GM23338 (cell line): ENCODE measurements around the gene SLC45A3. TPM values are rescaled to one million over a fixed set of nuclear protein-coding genes. Genes with fewer than 3 reads are reported as not detected.

Experiments
- ATAC-seq: fragments of 200-7000 bp; cut with Tn5 transposase; 3 replicates; pipeline ENCODE4 v1.9.1; 2020
- DNase-seq: peaks from one replicate; pipeline ENCODE4 v3.0.0-alpha.2; 2015; ENCODE audit warnings: low spot score
- H2AFZ ChIP-seq: fragments of 200-600 bp; sonication (generic); 2 replicates; pipeline ENCODE4 v1.8.0; 2016; ENCODE audit warnings: antibody characterized with exemption, mild to moderate bottlenecking, moderate library complexity
- H3F3A ChIP-seq: fragments of 200-600 bp; sonication (generic); replicated peaks from 2 replicates; pipeline ENCODE4 v1.8.0; 2017; ENCODE audit warnings: antibody characterized with exemption, mixed run types, low read depth
- H3K27ac ChIP-seq: fragments of 200-600 bp; sonication (generic); 2 replicates; pipeline ENCODE4 v1.6.1; 2016; ENCODE audit warnings: low read depth
- H3K27me3 ChIP-seq: fragments of 200-600 bp; sonication (generic); 2 replicates; pipeline ENCODE4 v1.8.0; 2016; ENCODE audit warnings: mild to moderate bottlenecking, mixed run types, moderate library complexity; ENCODE audit not compliant: insufficient read depth
- H3K36me3 ChIP-seq: fragments of 200-600 bp; sonication (generic); 2 replicates; pipeline ENCODE4 v1.8.0; 2016; ENCODE audit warnings: mild to moderate bottlenecking; ENCODE audit not compliant: insufficient read depth
- H3K4me1 ChIP-seq: fragments of 200-600 bp; sonication (generic); 2 replicates; pipeline ENCODE4 v1.8.0; 2016; ENCODE audit warnings: mild to moderate bottlenecking, moderate library complexity; ENCODE audit not compliant: insufficient read depth
- H3K4me2 ChIP-seq: fragments of 200-600 bp; sonication (generic); 2 replicates; pipeline ENCODE4 v1.7.1; 2017; ENCODE audit warnings: mixed run types
- H3K4me3 ChIP-seq: fragments of 200-600 bp; sonication (generic); 2 replicates; pipeline ENCODE4 v1.6.1; 2016; ENCODE audit warnings: mixed run types
- H3K79me2 ChIP-seq: fragments of 200-600 bp; sonication (generic); replicated peaks from 2 replicates; pipeline ENCODE4 v1.8.0; 2017; ENCODE audit warnings: mild to moderate bottlenecking; ENCODE audit not compliant: insufficient read depth
- H3K9me2 ChIP-seq: fragments of 200-600 bp; sonication (generic); 2 replicates; pipeline ENCODE4 v1.8.0; 2017; ENCODE audit not compliant: insufficient read depth
- H4K20me1 ChIP-seq: fragments of 200-600 bp; sonication (generic); replicated peaks from 2 replicates; pipeline ENCODE4 v1.8.0; 2017; ENCODE audit warnings: mild to moderate bottlenecking; ENCODE audit not compliant: insufficient read depth
- H3K27ac Mint-ChIP-seq: 2 replicates; pipeline ENCODE4 v1.8.0; 2020; ENCODE audit warnings: inconsistent platforms, mild to moderate bottlenecking, moderate library complexity, mixed read lengths
- H3K27me3 Mint-ChIP-seq: 3 replicates; pipeline ENCODE4 v1.8.0; 2022; ENCODE audit warnings: low read depth, mild to moderate bottlenecking, moderate library complexity, mixed read lengths, inconsistent platforms; ENCODE audit not compliant: insufficient read depth, poor library complexity
- H3K36me3 Mint-ChIP-seq: 3 replicates; pipeline ENCODE4 v1.8.0; 2021; ENCODE audit warnings: low read depth, mild to moderate bottlenecking, inconsistent platforms, moderate library complexity, mixed read lengths
- H3K4me1 Mint-ChIP-seq: 3 replicates; pipeline ENCODE4 v1.8.0; 2020; ENCODE audit warnings: mild to moderate bottlenecking, inconsistent platforms, mixed read lengths
- H3K4me3 Mint-ChIP-seq: 3 replicates; pipeline ENCODE4 v1.8.0; 2021; ENCODE audit warnings: moderate library complexity, mild to moderate bottlenecking, inconsistent platforms, mixed read lengths
- H3K9me3 Mint-ChIP-seq: 3 replicates; pipeline ENCODE4 v1.8.0; 2020; ENCODE audit warnings: moderate library complexity, mild to moderate bottlenecking, inconsistent platforms, mixed read lengths
- CREB1 ChIP-seq: fragments of 250-450 bp; sonication (Bioruptor Pico); IDR thresholded peaks from 2 replicates; pipeline ENCODE4 v1.5.0; 2020; ENCODE audit warnings: low read depth, mild to moderate bottlenecking, moderate library complexity
- CTCF ChIP-seq, 2 experiments: fragments of 200-600 bp in 1 of 2; sonication (generic) in 1 of 2; conservative IDR thresholded peaks; 2 replicates each; pipeline versions ENCODE4 v1.5.1 to v1.6.1; 2016 to 2017; ENCODE audit warnings: antibody characterized with exemption in 2 of 2, low read depth in 2 of 2, mild to moderate bottlenecking in 2 of 2, moderate library complexity in 1 of 2
- ETS1 ChIP-seq: IDR thresholded peaks from 2 replicates; pipeline ENCODE4 v1.6.1; 2016; ENCODE audit warnings: antibody characterized with exemption
- EZH2 ChIP-seq: fragments of 200-600 bp; sonication (generic); IDR thresholded peaks from one replicate; pipeline ENCODE4 v1.8.0; 2017; ENCODE audit warnings: antibody characterized with exemption, mild to moderate bottlenecking, low read depth; ENCODE audit not compliant: unreplicated experiment
- NANOG ChIP-seq: IDR thresholded peaks from 2 replicates; pipeline ENCODE4 v1.6.1; 2016; ENCODE audit warnings: antibody characterized with exemption, borderline replicate concordance
- POLR2AphosphoS5 ChIP-seq: IDR thresholded peaks from 2 replicates; pipeline ENCODE4 v1.6.1; 2016; ENCODE audit warnings: antibody characterized with exemption, low read depth
- REST ChIP-seq: IDR thresholded peaks from one replicate; pipeline ENCODE4 v1.6.1; 2018; ENCODE audit warnings: antibody characterized with exemption; ENCODE audit not compliant: unreplicated experiment
- STAT1 ChIP-seq: IDR thresholded peaks from one replicate; pipeline ENCODE4 v1.6.1; 2016; ENCODE audit warnings: antibody characterized with exemption; ENCODE audit not compliant: unreplicated experiment
- ZNF114 ChIP-seq: fragments of 250-450 bp; sonication (Bioruptor Pico); IDR thresholded peaks from 2 replicates; pipeline ENCODE4 v1.5.0; 2020; ENCODE audit warnings: mild to moderate bottlenecking, moderate library complexity
- ZNF331 ChIP-seq: fragments of 250-450 bp; sonication (Bioruptor Pico); IDR thresholded peaks from 2 replicates; pipeline ENCODE4 v1.5.0; 2020; ENCODE audit warnings: low read depth, mild to moderate bottlenecking, moderate library complexity
- polyA plus RNA-seq: library from polyadenylated mRNA; unstranded; fragments of >200 nt; fragmentation: Nextera tagmentation; extraction: Ambion mirVana; gene quantifications from 2 replicates; pipeline ENCODE4 v1.2.1, GENCODE V29; 2016
- total RNA-seq: library from RNA; depleted of rRNA; stranded (reverse); fragments of >200 nt; shearing (Covaris generic); gene quantifications from 2 replicates; pipeline ENCODE4 v1.2.3, GENCODE V29; 2014

The SLC45A3 gene
- total and polyA plus RNA-seq, 2 experiments from 2014 or later = 4.7 to 16.0 TPM

- Mint-ChIP-seq H3K9me3 (no peaks in the 10 kb centered on the region), H3K36me3 (peaks cover 58% of the 10 kb centered on the region), H3K4me1 (0 out of 3 replicates have a peak, but pooled peaks cover 2% of the 10 kb centered on the region), H3K27me3 (no peaks in the 10 kb centered on the region), H3K27ac (no peak overlapping the region), H3K4me3 (no peak overlapping the region)
- H3K27me3 ChIP-seq = no peaks in the 10 kb centered on the region
- no peak for TF ChIP-seq CTCF (conservative IDR thresholded peaks at IDR 0.05; ENCODE audit: low read depth in 2 of 2)
- no peak for TF ChIP-seq EZH2
- no peak for TF ChIP-seq STAT1
- peaks cover 47% of the 10 kb centered on the region for H3K79me2 ChIP-seq
- H3F3A ChIP-seq = no peaks in the 10 kb centered on the region
- ATAC-seq (no peak), DNase-seq (no peak)
- H2AFZ ChIP-seq = no peak overlapping the region
- no peak overlapping the region for H3K4me3 ChIP-seq
- H3K4me1 ChIP-seq = no peaks in the 10 kb centered on the region
- no peak overlapping the region for H3K27ac ChIP-seq
- H3K9me2 ChIP-seq = no peaks in the 10 kb centered on the region
- no peak overlapping the region for H3K4me2 ChIP-seq
- H3K36me3 ChIP-seq = peaks cover 42% of the 10 kb centered on the region
- H4K20me1 ChIP-seq = peaks cover 49% of the 10 kb centered on the region; the same call in 1 of the 2 replicates
These were observed 60.0 kb downstream of the SLC45A3 start for GRCh38 chr1:205620269-205620668.

GRCh38 chr1:205619376-205619775 lies 60.9 kb downstream of the SLC45A3 start:
- Mint-ChIP-seq H3K4me1 (no peaks in the 10 kb centered on the region), H3K27ac (no peak overlapping the region), H3K4me3 (no peak overlapping the region; the same call in 2 of the 3 replicates), H3K27me3 (no peaks in the 10 kb centered on the region), H3K9me3 (no peaks in the 10 kb centered on the region), H3K36me3 (peaks cover 63% of the 10 kb centered on the region)
- H4K20me1 ChIP-seq = peaks cover 44% of the 10 kb centered on the region; the same call in 1 of the 2 replicates
- H3K27ac ChIP-seq = no peak overlapping the region
- no peaks in the 10 kb centered on the region for H3F3A ChIP-seq
- no peak for ATAC-seq
- H3K79me2 ChIP-seq = peaks cover 38% of the 10 kb centered on the region
- H3K36me3 ChIP-seq = peaks cover 46% of the 10 kb centered on the region
- H3K9me2 ChIP-seq = no peaks in the 10 kb centered on the region
- no peak overlapping the region for H3K4me2 ChIP-seq
- no peak for DNase-seq
- H3K4me3 ChIP-seq = no peak overlapping the region
- H3K4me1 ChIP-seq = no peaks in the 10 kb centered on the region
- H3K27me3 ChIP-seq = no peaks in the 10 kb centered on the region
- H2AFZ ChIP-seq = no peak overlapping the region
- TF ChIP-seq CTCF (conservative IDR thresholded peaks at IDR 0.05; ENCODE audit: low read depth in 2 of 2) (no peak), CREB1 (CRISPR knock-in tag) (no peak), EZH2 (no peak), ZNF114 (CRISPR knock-in tag) (no peak), REST (no peak), ETS1 (no peak), ZNF331 (CRISPR knock-in tag) (no peak), NANOG (no peak), POLR2AphosphoS5 (no peak), STAT1 (no peak)
